ENCODE data around the gene SESN1.

Gene SESN1

GRCh38 chr6:109058620-109059019 lies 36.0 kb downstream of the SESN1 start:
- DNase-seq = no peak

- DNase-seq = no peak
These were observed 38.0 kb downstream of the SESN1 start for GRCh38 chr6:109056661-109057060.

- DNase-seq = no peak
These were observed 38.8 kb downstream of the SESN1 start for GRCh38 chr6:109055771-109056235.

GRCh38 chr6:109053336-109053735 lies 41.3 kb downstream of the SESN1 start:
- no peak for DNase-seq

GRCh38 chr6:109052852-109053251 lies 41.8 kb downstream of the SESN1 start:
- no peak for DNase-seq

- DNase-seq = no peak
These were observed 42.5 kb downstream of the SESN1 start for GRCh38 chr6:109052018-109052651.

GRCh38 chr6:109051301-109052017 lies 43.2 kb downstream of the SESN1 start:
- DNase-seq = no peak

- no peak for DNase-seq
These were observed 44.1 kb downstream of the SESN1 start for GRCh38 chr6:109050447-109051102.

GRCh38 chr6:109050012-109050411 lies 44.6 kb downstream of the SESN1 start:
- no peak for DNase-seq

- DNase-seq = no peak
These were observed 45.8 kb downstream of the SESN1 start for GRCh38 chr6:109048670-109049415.

- no peak for DNase-seq
These were observed 46.5 kb downstream of the SESN1 start for GRCh38 chr6:109048176-109048575.

- DNase-seq = no peak
These were observed 49.2 kb downstream of the SESN1 start for GRCh38 chr6:109045493-109045892.

- no peak for DNase-seq
These were observed 54.9 kb downstream of the SESN1 start for GRCh38 chr6:109039795-109040194.

GRCh38 chr6:109038837-109039398 lies 55.7 kb downstream of the SESN1 start:
- DNase-seq = no peak

- no peak for DNase-seq
These were observed 57.9 kb downstream of the SESN1 start for GRCh38 chr6:109036574-109037294.

GRCh38 chr6:109034526-109034925 lies 60.1 kb downstream of the SESN1 start:
- DNase-seq = no peak

GRCh38 chr6:109033655-109034054 lies 61.0 kb downstream of the SESN1 start:
- DNase-seq = no peak

GRCh38 chr6:109031416-109031815 lies 63.2 kb downstream of the SESN1 start:
- no peak for DNase-seq

- DNase-seq = no peak
These were observed 65.3 kb downstream of the SESN1 start for GRCh38 chr6:109029313-109029712.

- no peak for DNase-seq
These were observed 66.2 kb downstream of the SESN1 start for GRCh38 chr6:109028439-109028838.

GRCh38 chr6:109027964-109028363 lies 66.7 kb downstream of the SESN1 start:
- DNase-seq = no peak

GRCh38 chr6:109025639-109026038 lies 69.0 kb downstream of the SESN1 start:
- DNase-seq = no peak

Data from activated CD4-positive, alpha-beta T cell treated with anti-CD3 and anti-CD28 coated beads for 4 hours (primary cell).